Liver (tissue), 9 donors: Measurements from ENCODE around the gene ADSS2. TPM values are rescaled to one million over a fixed set of nuclear protein-coding genes. Genes with fewer than 3 reads are reported as not detected.

Experiments
- DNase-seq: peaks from one replicate; pipeline ENCODE4 v3.0.0-alpha.2; 2017; ENCODE audit warnings: low spot score
- H3K27ac ChIP-seq, 2 donors: one replicate each; pipeline ENCODE4 v1.7.0; 2013; ENCODE audit warnings: inconsistent platforms in 2 of 2, low read length in 2 of 2, control low read depth in 1 of 2, low read depth in 1 of 2, mild to moderate bottlenecking in 1 of 2
- H3K27me3 ChIP-seq, 4 donors: one replicate each; pipeline versions ENCODE4 v1.6.1 to v1.7.0; 2013; ENCODE audit warnings: low read length in 3 of 4, inconsistent platforms in 1 of 4, mild to moderate bottlenecking in 1 of 4, moderate library complexity in 1 of 4; ENCODE audit not compliant: control insufficient read depth in 4 of 4, insufficient read depth in 4 of 4
- H3K36me3 ChIP-seq, 4 donors: one replicate each; pipeline versions ENCODE4 v1.6.1 to v1.7.0; 2013; ENCODE audit warnings: low read length in 3 of 4, mild to moderate bottlenecking in 3 of 4, low read depth in 1 of 4, moderate library complexity in 1 of 4; ENCODE audit not compliant: control insufficient read depth in 4 of 4, insufficient read depth in 3 of 4
- H3K4me1 ChIP-seq, 4 donors: one replicate each; pipeline versions ENCODE4 v1.6.1 to v1.7.0; 2013; ENCODE audit warnings: low read length in 3 of 4, mild to moderate bottlenecking in 3 of 4, moderate library complexity in 1 of 4; ENCODE audit not compliant: control insufficient read depth in 4 of 4, insufficient read depth in 4 of 4
- H3K4me3 ChIP-seq, 3 donors: one replicate each; pipeline versions ENCODE4 v1.6.1 to v1.7.0; 2013; ENCODE audit warnings: low read length in 3 of 3, control low read depth in 1 of 3, low read depth in 1 of 3, mild to moderate bottlenecking in 1 of 3
- H3K9ac ChIP-seq, 2 donors: one replicate each; pipeline ENCODE4 v1.7.0; 2013; ENCODE audit warnings: low read length in 2 of 2, mild to moderate bottlenecking in 2 of 2, moderate library complexity in 2 of 2, control low read depth in 1 of 2, low read depth in 1 of 2
- H3K9me3 ChIP-seq, 4 donors: one replicate each; pipeline versions ENCODE4 v1.6.1 to v1.7.0; 2013; ENCODE audit warnings: low read length in 3 of 4; ENCODE audit not compliant: control insufficient read depth in 4 of 4
- CTCF ChIP-seq: fragments of 150-350 bp; IDR thresholded peaks from 2 replicates; pipeline ENCODE4 v1.5.1; 2017; ENCODE audit warnings: improper control_type of control experiment, low read depth, low read length; ENCODE audit not compliant: missing input control
- FOXA1 ChIP-seq: IDR thresholded peaks from 2 replicates; pipeline ENCODE4 v1.6.1; 2016; ENCODE audit warnings: antibody characterized with exemption
- FOXA2 ChIP-seq: IDR thresholded peaks from 2 replicates; pipeline ENCODE4 v1.6.1; 2016; ENCODE audit warnings: antibody characterized with exemption
- HNF4A ChIP-seq, 2 donors: conservative IDR thresholded peaks; 2 replicates each; pipeline ENCODE4 v1.6.1; 2016; ENCODE audit warnings: antibody characterized with exemption in 2 of 2, mild to moderate bottlenecking in 2 of 2
- HNF4G ChIP-seq: IDR thresholded peaks from 2 replicates; pipeline ENCODE4 v1.6.1; 2016; ENCODE audit warnings: antibody characterized with exemption
- NR2F2 ChIP-seq: IDR thresholded peaks from 2 replicates; pipeline ENCODE4 v1.6.1; 2016; ENCODE audit warnings: antibody characterized with exemption
- RAD21 ChIP-seq, 2 donors: IDR thresholded peaks; 2 replicates each; pipeline ENCODE4 v1.6.1; 2016; ENCODE audit warnings: antibody characterized with exemption in 2 of 2, mild to moderate bottlenecking in 2 of 2
- REST ChIP-seq: IDR thresholded peaks from 2 replicates; pipeline ENCODE4 v1.6.1; 2016; ENCODE audit warnings: antibody characterized with exemption, mild to moderate bottlenecking
- RXRA ChIP-seq, 2 donors: IDR thresholded peaks; 2 replicates each; pipeline ENCODE4 v1.6.1; 2017 to 2018; ENCODE audit warnings: antibody characterized with exemption in 2 of 2, mild to moderate bottlenecking in 1 of 2
- SP1 ChIP-seq: IDR thresholded peaks from 2 replicates; pipeline ENCODE4 v1.6.1; 2018; ENCODE audit warnings: antibody characterized with exemption, mild to moderate bottlenecking
- TAF1 ChIP-seq: conservative IDR thresholded peaks from 2 replicates; pipeline ENCODE4 v1.6.1; 2016; ENCODE audit warnings: antibody characterized with exemption, mild to moderate bottlenecking
- YY1 ChIP-seq: IDR thresholded peaks from 2 replicates; pipeline ENCODE4 v1.6.1; 2016; ENCODE audit warnings: antibody characterized with exemption, mild to moderate bottlenecking
- WGBS: extraction: QIAGEN DNeasy Blood & Tissue Kit; methylation state at CpG from one replicate; pipeline ENCODE4 v1.1.7; 2013; 5-methylcytosine and 5-hydroxymethylcytosine counted together
- polyA plus RNA-seq, 2 donors: library from polyadenylated mRNA; stranded (reverse) in 1 of 2; unstranded in 1 of 2; fragments of 200-250 nt in 1 of 2; fragments of >200 nt in 1 of 2; fragmentation: Nextera tagmentation in 1 of 2; extraction: Ambion mirVana in 1 of 2; gene quantifications; one replicate each; pipeline versions ENCODE4 v1.2.1 to v1.2.3, GENCODE V29; 2013 to 2015
- total RNA-seq, 2 donors: library from RNA; depleted of rRNA; stranded (reverse); fragments of >200 nt; gene quantifications; one replicate each; pipeline ENCODE4 v1.2.3, GENCODE V29; 2014
- TF ChIP-seq, protein P1 (sequence below): IDR thresholded peaks from 2 replicates; pipeline ENCODE4 v1.6.1; 2016; ENCODE audit warnings: antibody characterized with exemption
- TF ChIP-seq, protein P2 (sequence below): IDR thresholded peaks from 2 replicates; pipeline ENCODE4 v1.6.1; 2016; ENCODE audit warnings: antibody characterized with exemption
- donor health status: healthy.
- donor health status: healthy.
- donor health status: healthy.
- donor health status: healthy.
- donor health status: healthy.

Gene ADSS2
- total and polyA plus RNA-seq, 4 donors = 7.3 to 17.3 (median 12.6) TPM

DNA sequence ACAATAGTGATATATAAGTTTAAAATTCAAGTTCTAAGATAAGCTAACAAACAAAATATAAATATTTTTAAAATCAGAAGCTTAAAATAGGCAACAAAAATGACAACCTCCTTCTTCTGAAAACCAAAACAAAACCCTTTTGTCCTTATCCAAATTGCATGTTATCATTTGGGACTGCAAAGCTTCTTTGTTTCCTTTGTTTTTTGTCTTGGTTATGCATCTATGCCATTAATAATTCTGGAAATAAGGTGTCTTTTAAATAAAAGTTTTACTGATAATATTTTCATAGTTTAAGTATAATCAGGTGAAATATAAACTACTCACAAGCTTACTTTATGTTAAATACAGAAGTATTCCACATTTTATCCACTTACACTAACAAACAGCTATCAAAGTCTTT is 20.5 kb downstream of the ADSS2 start:
- Histone ChIP-seq H3K27me3 (no peaks in the 10 kb centered on the region), H3K4me1 (no peaks in the 10 kb centered on the region), H3K9me3 (no peaks in the 10 kb centered on the region), H3K27ac (no peak overlapping the region), H3K4me3 (no peak overlapping the region), H3K36me3 (peaks cover 3 to 17% (median 10%) of the 10 kb centered on the region in 4 donors), H3K9ac (no peak overlapping the region)
- TF ChIP-seq CTCF = no peak
- no peak for TF ChIP-seq FOXA2
- no peak for TF ChIP-seq REST
- TF ChIP-seq RAD21 (IDR thresholded peaks at IDR 0.05) = no peak
- TF ChIP-seq FOXA1 = no peak
- TF ChIP-seq, protein P1, sequence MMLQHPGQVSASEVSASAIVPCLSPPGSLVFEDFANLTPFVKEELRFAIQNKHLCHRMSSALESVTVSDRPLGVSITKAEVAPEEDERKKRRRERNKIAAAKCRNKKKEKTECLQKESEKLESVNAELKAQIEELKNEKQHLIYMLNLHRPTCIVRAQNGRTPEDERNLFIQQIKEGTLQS = no peak
- DNase-seq = no peak

DNA sequence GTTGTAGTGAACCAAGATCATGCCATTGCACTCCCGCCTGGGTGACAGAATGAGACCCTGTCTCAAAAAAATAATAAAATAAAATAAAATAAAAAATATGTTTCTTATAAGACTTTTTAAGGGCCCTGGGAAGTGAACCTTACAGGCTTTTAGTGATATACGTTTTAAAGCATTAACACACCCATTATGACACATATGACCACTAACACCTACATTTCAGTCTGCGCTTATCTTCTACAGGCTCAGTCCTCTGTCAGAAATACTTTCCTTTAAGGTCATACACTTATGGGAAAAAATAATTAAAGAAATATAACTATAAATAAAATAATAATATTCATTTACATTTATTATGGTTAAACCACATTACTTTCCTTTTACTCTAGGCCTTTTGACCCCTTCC is 21.9 kb downstream of the ADSS2 start:
- H3K36me3 ChIP-seq = peaks cover 3 to 10% (median 7%) of the 10 kb centered on the region in 4 donors

More for the DNA sequence above, 21.9 kb downstream of the ADSS2 start:
- no peak overlapping the region for H3K9ac ChIP-seq
- TF ChIP-seq CTCF (no peak), HNF4G (no peak), RXRA (IDR thresholded peaks at IDR 0.05) (no peak), FOXA2 (no peak), RAD21 (IDR thresholded peaks at IDR 0.05) (no peak), HNF4A (conservative IDR thresholded peaks at IDR 0.05) (no peak), SP1 (no peak), NR2F2 (no peak), YY1 (no peak), FOXA1 (no peak), TAF1 (no peak)
- TF ChIP-seq, protein P2, sequence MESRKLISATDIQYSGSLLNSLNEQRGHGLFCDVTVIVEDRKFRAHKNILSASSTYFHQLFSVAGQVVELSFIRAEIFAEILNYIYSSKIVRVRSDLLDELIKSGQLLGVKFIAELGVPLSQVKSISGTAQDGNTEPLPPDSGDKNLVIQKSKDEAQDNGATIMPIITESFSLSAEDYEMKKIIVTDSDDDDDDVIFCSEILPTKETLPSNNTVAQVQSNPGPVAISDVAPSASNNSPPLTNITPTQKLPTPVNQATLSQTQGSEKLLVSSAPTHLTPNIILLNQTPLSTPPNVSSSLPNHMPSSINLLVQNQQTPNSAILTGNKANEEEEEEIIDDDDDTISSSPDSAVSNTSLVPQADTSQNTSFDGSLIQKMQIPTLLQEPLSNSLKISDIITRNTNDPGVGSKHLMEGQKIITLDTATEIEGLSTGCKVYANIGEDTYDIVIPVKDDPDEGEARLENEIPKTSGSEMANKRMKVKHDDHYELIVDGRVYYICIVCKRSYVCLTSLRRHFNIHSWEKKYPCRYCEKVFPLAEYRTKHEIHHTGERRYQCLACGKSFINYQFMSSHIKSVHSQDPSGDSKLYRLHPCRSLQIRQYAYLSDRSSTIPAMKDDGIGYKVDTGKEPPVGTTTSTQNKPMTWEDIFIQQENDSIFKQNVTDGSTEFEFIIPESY = no peak
- H3K4me3 ChIP-seq = no peak overlapping the region
- H3K27me3 ChIP-seq = no peaks in the 10 kb centered on the region
- peaks cover 0 to 3% (median under 1%) of the 10 kb centered on the region in 4 donors for H3K4me1 ChIP-seq
- H3K9me3 ChIP-seq = no peaks in the 10 kb centered on the region
- whole genome bisulfite sequencing = 66% methylated on average over 3 of the region's 3 CpGs
- DNase-seq = no peak
- H3K27ac ChIP-seq = no peak overlapping the region
